HG02885 (cell line): ENCODE data around the gene TTC6.
"Not testable (repeated sequence)": the region's sequence is repeated elsewhere in the genome, so short reads cannot be mapped to it uniquely, and the experiment has no call there.

Experiments
- ATAC-seq: cut with Tn5 transposase; IDR thresholded peaks from one replicate; pipeline ENCODE4 v1.9.1; 2021; ENCODE audit warnings: mild to moderate bottlenecking; ENCODE audit not compliant: unreplicated experiment, poor library complexity

The TTC6 gene

DNA sequence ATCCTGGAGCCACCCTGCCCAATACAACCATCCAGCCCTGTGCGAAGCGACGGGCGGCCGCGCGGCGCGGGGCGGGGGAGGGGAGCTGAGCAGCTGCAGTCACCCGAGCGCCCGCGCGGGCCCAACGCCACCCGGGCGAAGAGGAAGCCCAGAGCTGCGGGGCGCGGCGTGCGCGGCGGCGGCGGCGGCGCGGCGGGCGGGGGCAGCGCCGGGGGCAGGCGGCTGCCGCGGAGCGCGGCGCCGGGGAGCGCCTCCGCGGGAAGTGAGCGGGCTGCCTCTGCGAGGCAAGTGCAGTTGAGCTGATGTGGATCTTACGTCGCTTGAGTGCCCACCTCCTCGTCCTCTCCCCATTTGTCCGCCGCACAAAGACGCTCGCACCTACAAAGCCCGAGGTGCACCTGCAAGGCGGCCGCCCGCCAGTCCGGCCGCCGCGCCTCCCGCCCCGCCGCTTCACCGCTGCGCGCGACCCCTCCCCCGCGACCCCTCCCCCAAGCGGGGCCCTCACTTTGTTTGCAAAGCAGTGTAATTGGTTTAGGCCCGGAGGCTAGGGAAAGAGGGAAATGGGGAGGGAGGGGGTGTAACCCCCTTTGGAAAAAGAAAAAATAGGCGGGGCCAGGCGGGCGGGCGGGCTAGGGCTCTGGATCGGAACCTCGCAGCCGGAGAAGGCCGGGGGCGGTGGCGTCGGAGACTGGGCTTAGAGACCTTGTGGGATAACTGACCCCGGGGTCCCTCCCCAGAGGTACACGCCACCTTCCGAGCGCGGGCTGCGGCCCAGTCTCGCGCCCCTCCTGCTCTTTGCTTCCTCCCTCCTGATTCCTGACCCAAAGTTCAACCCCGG lies at the start of gene TTC6, which contains the start of gene FOXA1:
Gene TTC6, plus strand, starts transcription at position 659 of the 838 bp plus-strand sequence. CDS start 26,436 bp downstream, outside the sequence.
Gene FOXA1, minus strand, starts transcription at position 279 of the 838 bp plus-strand sequence. Its CDS starts 277 bp downstream, at position 2.
- no peak for ATAC-seq

GRCh38 chr14:37546621-37547447 lies 48.6 kb upstream of the TTC6 start:
- no peak for ATAC-seq

- ATAC-seq, result no peak
Measured at GRCh38 chr14:37550511-37550910, 44.9 kb upstream of the TTC6 start.

- no peak for ATAC-seq
Measured at GRCh38 chr14:37551119-37551518, 44.3 kb upstream of the TTC6 start.

DNA sequence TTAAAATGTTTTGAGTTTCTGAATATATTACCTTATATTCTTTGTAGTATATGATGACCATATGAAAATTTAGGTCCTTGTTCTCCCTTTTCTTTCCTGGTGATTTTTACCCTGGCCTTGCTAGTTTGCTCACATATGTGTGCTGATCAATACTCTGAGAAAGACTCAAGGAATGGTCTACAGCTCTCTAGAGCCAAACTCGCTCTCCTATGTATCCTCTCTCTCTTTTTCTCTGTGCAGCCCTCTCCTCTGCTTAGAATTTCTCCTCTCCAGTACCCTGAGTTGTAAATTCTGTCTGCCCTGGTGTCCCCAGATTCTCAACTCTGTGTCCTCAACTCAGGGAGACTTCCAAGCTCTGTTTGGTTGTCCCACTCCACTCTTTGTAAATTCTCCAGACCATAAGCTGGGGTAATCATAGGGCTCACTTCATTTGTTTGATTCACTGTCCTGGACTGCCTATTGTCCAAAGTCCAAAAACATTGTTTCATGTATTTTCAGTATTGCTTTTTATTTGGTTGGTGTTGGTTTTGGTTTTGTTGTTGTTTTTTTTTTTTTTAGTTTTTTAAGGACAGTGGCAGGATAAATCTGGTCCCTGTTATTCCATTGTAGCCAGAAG lies 41.4 kb upstream of the TTC6 start:
- ATAC-seq, result no peak

DNA sequence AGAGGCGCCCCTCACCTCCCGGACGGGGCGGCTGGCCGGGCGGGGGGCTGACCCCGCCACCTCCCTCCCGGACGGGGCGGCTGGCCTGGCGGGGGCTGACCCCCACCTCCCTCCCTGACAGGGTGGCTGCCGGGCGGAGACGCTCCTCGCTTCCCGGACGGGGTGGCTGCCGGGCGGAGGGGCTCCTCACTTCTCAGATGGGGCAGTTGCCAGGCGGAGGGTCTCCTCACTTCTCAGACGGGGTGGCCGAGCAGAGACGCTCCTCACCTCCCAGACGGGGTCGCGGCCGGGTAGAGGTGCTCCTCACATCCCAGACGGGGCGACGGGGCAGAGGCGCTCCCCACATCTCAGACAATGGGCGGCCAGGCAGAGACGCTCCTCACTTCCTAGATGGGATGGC lies 39.8 kb upstream of the TTC6 start:
- not testable (repeated sequence) for ATAC-seq

DNA sequence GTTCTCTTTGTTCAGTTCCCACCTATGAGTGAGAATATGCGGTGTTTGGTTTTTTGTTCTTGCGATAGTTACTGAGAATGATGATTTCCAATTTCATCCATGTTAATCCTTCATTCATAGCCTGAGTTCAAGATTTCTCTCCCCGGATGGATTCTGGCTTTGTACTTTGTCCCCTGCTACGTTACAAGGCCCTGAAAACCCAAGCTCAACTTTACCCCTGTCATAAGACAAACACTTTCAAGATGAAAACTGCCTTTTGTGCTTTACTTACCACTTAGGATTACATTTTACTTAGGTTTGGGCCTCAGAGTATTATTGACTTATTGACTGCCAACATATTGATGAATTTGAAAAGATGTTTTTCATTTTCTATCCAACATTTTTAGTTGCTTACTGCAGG lies 36.7 kb upstream of the TTC6 start:
- no peak for ATAC-seq

DNA sequence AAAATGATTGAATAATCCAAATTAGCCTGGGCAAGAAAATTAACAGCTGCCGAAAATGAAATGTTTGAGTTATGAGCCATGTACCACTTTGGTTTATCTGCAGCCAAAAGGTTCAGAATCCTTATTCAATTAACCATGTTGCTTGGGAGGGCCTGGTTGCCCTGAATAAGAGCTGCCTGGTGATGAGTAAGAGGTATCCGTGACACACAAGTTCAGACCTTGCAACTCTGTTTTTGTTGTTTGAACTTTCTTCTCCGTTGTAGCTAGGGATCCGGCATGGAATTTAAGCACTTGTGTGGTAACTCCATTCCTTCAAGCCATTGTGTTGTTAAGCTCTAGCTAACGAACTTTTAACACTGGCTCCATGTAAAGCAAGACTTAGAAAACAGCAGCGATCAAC lies 36.0 kb upstream of the TTC6 start:
- ATAC-seq, result no peak

DNA sequence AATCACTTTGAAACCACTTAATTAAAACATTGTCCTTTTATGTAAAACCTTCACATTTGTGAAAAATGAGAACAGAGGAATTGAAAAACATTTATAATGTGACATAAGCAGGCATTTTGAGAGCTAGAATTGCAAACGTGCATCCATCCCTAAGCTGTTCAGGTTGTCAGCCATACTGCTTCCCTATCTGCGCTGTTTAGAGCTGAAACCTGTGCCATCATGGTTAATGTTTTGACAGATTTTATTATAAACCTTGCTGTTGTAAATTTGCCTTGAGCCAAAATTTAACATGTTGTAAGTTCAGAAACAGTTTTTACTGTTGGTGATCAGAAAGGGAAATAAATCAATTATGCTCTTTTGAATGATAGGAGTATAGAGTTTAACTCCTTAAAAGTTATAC lies 32.2 kb upstream of the TTC6 start:
- ATAC-seq, result no peak

- no peak for ATAC-seq
Measured at GRCh38 chr14:37565550-37565949, 29.9 kb upstream of the TTC6 start.

- no peak for ATAC-seq
Measured at GRCh38 chr14:37566811-37567371, 28.5 kb upstream of the TTC6 start.

DNA sequence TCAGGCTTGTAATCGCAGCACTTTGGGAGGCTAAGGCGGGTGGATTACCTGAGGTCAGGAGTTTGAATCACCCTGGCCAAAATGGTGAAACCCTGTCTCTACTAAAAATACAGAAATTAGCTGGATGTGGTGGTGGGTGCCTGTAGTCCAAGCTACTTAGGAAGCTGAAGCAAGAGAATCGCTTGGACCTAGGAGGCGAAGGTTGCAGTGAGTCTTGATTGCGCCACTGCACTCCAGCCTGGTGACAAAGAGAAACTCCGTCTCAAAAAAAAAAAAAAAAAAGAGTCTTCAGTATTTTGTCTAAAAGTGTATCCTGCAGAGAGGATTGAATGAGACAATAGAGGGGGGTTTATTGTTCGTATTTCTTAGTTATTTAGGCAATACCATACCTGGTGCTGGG lies 25.7 kb upstream of the TTC6 start:
- no peak for ATAC-seq

DNA sequence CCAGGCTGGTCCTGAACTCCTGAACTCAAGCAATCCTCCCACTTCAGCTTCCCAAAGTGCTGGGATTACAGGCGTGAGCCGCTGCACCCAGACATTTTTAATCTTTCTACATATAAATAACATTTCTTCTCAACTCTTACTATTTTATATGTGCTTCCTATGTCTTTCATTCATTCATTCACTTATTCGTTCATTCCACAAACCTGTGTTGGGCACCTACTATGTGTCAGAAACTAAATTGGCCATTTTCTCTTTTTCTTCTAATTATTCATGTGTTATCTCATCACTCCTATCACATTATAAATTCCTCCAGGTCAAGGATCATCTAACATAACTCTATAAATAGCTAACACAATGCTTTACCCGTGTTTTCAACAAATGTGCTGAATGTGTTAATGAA lies 24.0 kb upstream of the TTC6 start:
- ATAC-seq, result no peak

DNA sequence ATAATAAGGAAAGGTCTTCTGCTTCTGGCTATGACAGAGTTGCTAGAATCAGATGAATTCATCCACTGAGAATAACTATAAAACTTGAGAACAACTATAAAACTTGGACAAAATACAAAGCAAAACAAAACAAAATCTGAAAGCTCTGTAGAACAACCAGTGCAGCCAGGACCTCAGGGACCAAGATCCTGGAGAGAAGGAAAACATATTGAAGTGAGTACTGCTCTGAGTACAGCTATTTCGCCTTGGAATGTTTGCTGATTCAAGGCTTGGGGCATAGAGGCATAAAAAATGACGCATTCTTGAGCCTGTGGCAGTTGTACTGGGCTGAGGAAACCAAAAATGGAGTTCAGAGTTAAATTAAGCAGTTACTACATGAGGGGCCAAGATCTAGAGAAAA lies 22.1 kb upstream of the TTC6 start:
- no peak for ATAC-seq

GRCh38 chr14:37579274-37579673 lies 16.2 kb upstream of the TTC6 start:
- ATAC-seq, result no peak

GRCh38 chr14:37580146-37580545 lies 15.3 kb upstream of the TTC6 start:
- no peak for ATAC-seq

GRCh38 chr14:37583358-37584210 lies 11.8 kb upstream of the TTC6 start:
- ATAC-seq, result no peak

GRCh38 chr14:37584211-37585100 lies 11.0 kb upstream of the TTC6 start:
- no peak for ATAC-seq

DNA sequence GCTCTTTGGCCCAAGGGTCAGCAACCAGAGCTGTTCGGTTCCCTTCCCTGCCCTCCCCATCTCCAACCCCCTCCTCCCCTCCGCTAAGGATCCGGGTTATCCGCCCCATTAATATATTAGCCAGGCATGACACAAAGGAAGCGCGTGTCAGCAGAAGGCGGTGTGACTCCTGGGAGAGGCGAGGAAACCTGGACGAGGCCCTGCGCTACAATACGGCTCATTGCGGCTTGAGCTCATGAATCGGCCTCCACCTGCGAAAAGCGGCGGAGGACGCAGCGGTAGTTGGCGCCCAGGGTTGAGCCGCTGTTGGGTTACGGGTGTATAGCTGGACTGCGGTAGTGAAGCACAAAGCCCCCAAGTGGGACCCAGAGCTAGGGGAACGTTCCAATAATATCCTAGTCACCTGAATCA lies 10.3 kb upstream of the TTC6 start:
- no peak for ATAC-seq
